Adrenal gland (tissue), 12 donors: Measurements from ENCODE around the gene LIMS2. TPM values are rescaled to one million over a fixed set of nuclear protein-coding genes. Genes with fewer than 3 reads are reported as not detected.

Source experiments
- DNase-seq, 7 donors: peaks; one replicate each; pipeline ENCODE4 v3.0.0-alpha.2; 2019 to 2020
- H3K27ac ChIP-seq, 5 donors: fragments of 200-600 bp; sonication (generic) in 4 of 5; 1 replicate in 3 of 5; 2 replicates in 2 of 5; pipeline versions ENCODE4 v1.5.1 to v1.8.0; 2016 to 2020; ENCODE audit warnings: mild to moderate bottlenecking in 1 of 5
- H3K27me3 ChIP-seq: fragments of 200-600 bp; 2 replicates; pipeline ENCODE4 v1.8.0; 2021
- H3K36me3 ChIP-seq, 2 donors: fragments of 200-600 bp; replicated peaks in 1 of 2; 1 replicate in 1 of 2; 2 replicates in 1 of 2; pipeline versions ENCODE4 v1.5.1 to v1.8.0; 2018 to 2022
- H3K4me1 ChIP-seq, 2 donors: fragments of 200-600 bp; replicated peaks in 1 of 2; 1 replicate in 1 of 2; 2 replicates in 1 of 2; pipeline versions ENCODE4 v1.5.1 to v1.8.0; 2018 to 2021
- H3K4me3 ChIP-seq, 4 donors: fragments of 200-600 bp; sonication (generic) in 3 of 4; one replicate each; pipeline ENCODE4 v1.5.1; 2016 to 2018
- H3K9me3 ChIP-seq, 3 donors: fragments of 200-600 bp; sonication (generic) in 1 of 3; replicated peaks in 1 of 3; 1 replicate in 2 of 3; 2 replicates in 1 of 3; pipeline versions ENCODE4 v1.5.1 to v1.8.0; 2016 to 2021
- POLR2A ChIP-seq, 2 donors: fragments of 450-650 bp; IDR thresholded peaks; one replicate each; pipeline ENCODE4 v1.6.1; 2017; ENCODE audit warnings: antibody characterized with exemption in 2 of 2, mild to moderate bottlenecking in 2 of 2, moderate library complexity in 1 of 2
- WGBS, 4 donors: extraction: QIAGEN DNeasy Blood & Tissue Kit in 2 of 4; methylation state at CpG; one replicate each; pipeline versions ENCODE4 v1.1.5 to v1.1.7; 2013 to 2017; 5-methylcytosine and 5-hydroxymethylcytosine counted together
- intact Hi-C, 2 donors: fragments of 100-400 bp; cut with DNase I; formaldehyde crosslinking; loops; one replicate each; pipeline versions ENCODE4 v1.14.1 to v1.15.0; 2022 to 2023
- polyA plus RNA-seq, 3 donors: library from polyadenylated mRNA; stranded (reverse); fragments of 200-250 nt in 2 of 3; fragments of 350-450 nt in 1 of 3; fragmentation: Illumina TruSeq in 1 of 3; extraction: RNeasy Lipid Tissue Mini Kit (QIAGEN cat#74804) in 1 of 3; gene quantifications; one replicate each; pipeline ENCODE4 v1.2.3, GENCODE V29; 2013 to 2014
- total RNA-seq, 9 donors: library from RNA; depleted of rRNA in 4 of 9; stranded (reverse); fragments of >200 nt in 4 of 9; fragments of 120-200 nt in 1 of 9; fragmentation: NEBNext Ultra II Directional in 1 of 9; extraction: Animal tissue kit (Norgen Biotek cat#: 25700) in 1 of 9; gene quantifications; one replicate each; pipeline versions ENCODE4 v1.1.0 to v1.2.4, GENCODE V29; 2013 to 2023
- TF ChIP-seq, protein P1 (sequence below), 6 experiments: fragments of 450-650 bp in 4 of 6; fragments of 200-600 bp in 2 of 6; sonication (generic) in 1 of 6; IDR thresholded peaks; 1 replicate in 5 of 6; 2 replicates in 1 of 6; pipeline versions ENCODE4 v1.5.1 to v1.8.0; 2016 to 2021; ENCODE audit warnings: antibody characterized with exemption in 6 of 6, mild to moderate bottlenecking in 2 of 6, moderate library complexity in 1 of 6
- donor health status: healthy with polysubstance abuse.
- donor health status: Bipolar disorder and iron deficiency.
- donor health status: DM: yes; HTN: yes; CAD: no.
- donor health status: DM: no; HTN: no; CAD: no.
- donor health status: DM: no; HTN: no; CAD: no.
- donor health status: DM: yes; HTN: yes; CAD: no.

The LIMS2 gene
- total and polyA plus RNA-seq, 12 donors = 1.4 to 142 (median 16.1) TPM

DNA sequence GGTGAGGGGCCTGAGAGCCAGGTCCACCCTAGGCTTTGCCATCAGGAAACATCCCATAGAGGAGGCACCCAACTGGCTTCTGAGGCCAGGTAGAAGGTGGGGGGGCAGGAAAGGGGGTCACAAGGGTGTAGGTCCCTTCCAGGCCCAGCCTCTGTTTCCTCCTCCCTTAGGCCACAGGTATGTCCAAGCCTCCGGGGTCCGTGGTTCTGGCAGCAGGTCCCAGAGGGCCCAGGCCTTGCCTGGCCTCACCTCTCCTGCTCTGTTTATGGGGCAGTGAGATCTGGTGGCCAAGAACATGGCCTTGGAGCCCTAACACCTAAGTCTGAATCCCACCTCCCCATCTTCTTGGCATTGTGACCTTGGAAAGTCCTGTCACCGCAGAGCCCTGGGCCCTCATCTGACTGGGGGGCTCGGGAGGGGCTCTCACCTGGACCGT lies 51.0 kb downstream of the LIMS2 start:
- no peaks in the 10 kb centered on the region for H3K27me3 ChIP-seq
- DNase-seq = peak in 2 of 7 donors; percentile 4 to 18
- WGBS, 4 donors = 93 to 99% (median 93%) methylated on average over 2 to 5 of the region's 5 CpGs; no CpG with 5 or more reads in 1 of the 4 donors
- no peaks in the 10 kb centered on the region for H3K4me1 ChIP-seq
- no peak overlapping the region for H3K27ac ChIP-seq
- no peaks in the 10 kb centered on the region for H3K36me3 ChIP-seq
- intact Hi-C loops = no loop called here
- H3K4me3 ChIP-seq = no peak overlapping the region
- TF ChIP-seq, protein P1, sequence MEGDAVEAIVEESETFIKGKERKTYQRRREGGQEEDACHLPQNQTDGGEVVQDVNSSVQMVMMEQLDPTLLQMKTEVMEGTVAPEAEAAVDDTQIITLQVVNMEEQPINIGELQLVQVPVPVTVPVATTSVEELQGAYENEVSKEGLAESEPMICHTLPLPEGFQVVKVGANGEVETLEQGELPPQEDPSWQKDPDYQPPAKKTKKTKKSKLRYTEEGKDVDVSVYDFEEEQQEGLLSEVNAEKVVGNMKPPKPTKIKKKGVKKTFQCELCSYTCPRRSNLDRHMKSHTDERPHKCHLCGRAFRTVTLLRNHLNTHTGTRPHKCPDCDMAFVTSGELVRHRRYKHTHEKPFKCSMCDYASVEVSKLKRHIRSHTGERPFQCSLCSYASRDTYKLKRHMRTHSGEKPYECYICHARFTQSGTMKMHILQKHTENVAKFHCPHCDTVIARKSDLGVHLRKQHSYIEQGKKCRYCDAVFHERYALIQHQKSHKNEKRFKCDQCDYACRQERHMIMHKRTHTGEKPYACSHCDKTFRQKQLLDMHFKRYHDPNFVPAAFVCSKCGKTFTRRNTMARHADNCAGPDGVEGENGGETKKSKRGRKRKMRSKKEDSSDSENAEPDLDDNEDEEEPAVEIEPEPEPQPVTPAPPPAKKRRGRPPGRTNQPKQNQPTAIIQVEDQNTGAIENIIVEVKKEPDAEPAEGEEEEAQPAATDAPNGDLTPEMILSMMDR (IDR thresholded peaks at IDR 0.05) = no peak
- TF ChIP-seq POLR2A (IDR thresholded peaks at IDR 0.05) = no peak
- H3K9me3 ChIP-seq = no peaks in the 10 kb centered on the region

- no peaks in the 10 kb centered on the region for H3K27me3 ChIP-seq
- no peak overlapping the region for H3K27ac ChIP-seq
- peak in 5 of 7 donors; percentile 4 to 41 (median 10) for DNase-seq
- TF ChIP-seq, protein P1 (IDR thresholded peaks at IDR 0.05) = no peak
- H3K4me3 ChIP-seq = no peak overlapping the region
- no peaks in the 10 kb centered on the region for H3K9me3 ChIP-seq
- intact Hi-C loops = no loop called here
- H3K4me1 ChIP-seq = no peaks in the 10 kb centered on the region
- WGBS, 4 donors = 89 to 95% (median 92%) methylated on average over 16 to 38 of the region's 38 CpGs
- H3K36me3 ChIP-seq = no peaks in the 10 kb centered on the region
Measured at GRCh38 chr2:127623388-127624319, 51.7 kb downstream of the LIMS2 start.

DNA sequence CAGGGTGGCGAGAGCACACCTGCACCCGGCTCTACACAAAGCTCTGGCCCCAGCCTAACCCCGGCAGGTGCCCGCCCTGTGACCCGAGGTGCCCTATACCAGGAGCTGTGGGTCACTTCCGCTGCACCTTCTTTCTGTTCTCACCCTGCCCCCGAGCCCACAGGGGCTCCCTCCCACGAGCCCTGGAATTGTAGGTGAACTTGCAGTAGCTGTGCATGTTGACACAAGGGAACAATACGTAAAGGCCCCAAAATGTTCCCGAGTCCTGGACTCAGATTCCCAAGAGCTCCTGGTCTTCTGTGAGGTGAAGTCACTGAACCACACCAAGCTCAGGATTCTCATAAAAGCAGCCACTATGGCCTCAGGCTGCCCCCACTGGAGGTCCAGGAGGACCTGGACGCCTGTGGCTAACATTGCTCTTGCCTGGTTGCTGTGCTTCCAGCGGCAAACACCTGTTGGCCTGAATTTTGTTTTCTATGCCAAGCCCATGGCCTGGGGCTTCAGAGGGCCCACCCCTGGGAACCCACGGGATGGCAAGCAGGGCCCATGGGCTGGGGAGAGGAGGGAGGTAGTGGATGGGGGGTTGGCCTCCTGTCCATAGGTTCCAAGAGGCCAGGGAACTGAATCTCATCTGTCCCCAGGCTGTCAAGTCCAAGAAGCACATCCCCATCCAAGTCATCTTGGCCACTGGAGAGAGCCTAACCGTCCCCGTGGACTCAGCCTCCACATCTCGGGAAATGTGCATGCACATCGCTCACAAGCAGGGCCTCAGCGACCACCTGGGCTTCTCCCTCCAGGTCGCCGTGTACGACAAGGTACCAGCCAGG lies 52.6 kb downstream of the LIMS2 start:
- intact Hi-C loops = no loop called here
- no peak overlapping the region for H3K27ac ChIP-seq
- no peaks in the 10 kb centered on the region for H3K9me3 ChIP-seq
- TF ChIP-seq, protein P1 (IDR thresholded peaks at IDR 0.05) = no peak
- no peak for TF ChIP-seq POLR2A (IDR thresholded peaks at IDR 0.05)
- WGBS, 4 donors = 90 to 93% (median 91%) methylated on average over 12 to 21 of the region's 21 CpGs
- no peaks in the 10 kb centered on the region for H3K4me1 ChIP-seq
- DNase-seq = peak in 4 of 7 donors; percentile 1 to 31 (median 10)
- H3K27me3 ChIP-seq = no peaks in the 10 kb centered on the region
- H3K36me3 ChIP-seq = no peaks in the 10 kb centered on the region
- H3K4me3 ChIP-seq = no peak overlapping the region

GRCh38 chr2:127621981-127622431 lies 53.3 kb downstream of the LIMS2 start:
- H3K36me3 ChIP-seq = no peaks in the 10 kb centered on the region
- no peaks in the 10 kb centered on the region for H3K4me1 ChIP-seq
- H3K27ac ChIP-seq = no peak overlapping the region
- H3K9me3 ChIP-seq = no peaks in the 10 kb centered on the region
- no peaks in the 10 kb centered on the region for H3K27me3 ChIP-seq
- DNase-seq = peak in 1 of 7 donors; percentile 2
- 91 to 98% (median 93%) methylated on average over 13 to 15 of the region's 15 CpGs for WGBS, 4 donors
- H3K4me3 ChIP-seq = no peak overlapping the region
- TF ChIP-seq, protein P1 (IDR thresholded peaks at IDR 0.05) = no peak
- TF ChIP-seq POLR2A (IDR thresholded peaks at IDR 0.05) = no peak
- intact Hi-C loops = no loop called here
